T-helper 2 cell treated with Interferon-gamma antibody and Interleukin-4, amounts not matched to agents 100 ng/mL and 5 ng/mL, for 36 hours (primary cell): ENCODE results near the gene CORIN. TPM values are rescaled to one million over a fixed set of nuclear protein-coding genes. Genes with fewer than 3 reads are reported as not detected.

Experiments
- intact Hi-C: fragments of 100-400 bp; cut with micrococcal nuclease; formaldehyde crosslinking; loops from one replicate; pipeline ENCODE4 v1.15.1; 2023
- total RNA-seq: library from RNA; stranded (reverse); gene quantifications from 2 replicates; pipeline ENCODE4 v1.2.3, GENCODE V29; 2022

CORIN gene
- total RNA-seq, 1 donor from 2014 or later, result not detected

GRCh38 chr4:47646372-47646771, 191.5 kb downstream of the CORIN start:
- intact Hi-C loops, result no loop called here

- intact Hi-C loops, result no loop called here
These were observed 194.0 kb downstream of the CORIN start for GRCh38 chr4:47643845-47644244.

GRCh38 chr4:47642985-47643760, 194.7 kb downstream of the CORIN start:
- intact Hi-C loops, result no loop called here

- intact Hi-C loops, result no loop called here
These were observed 195.6 kb downstream of the CORIN start for GRCh38 chr4:47642191-47642830.

- intact Hi-C loops, result no loop called here
These were observed 196.1 kb downstream of the CORIN start for GRCh38 chr4:47641755-47642154.

GRCh38 chr4:47640911-47641310, 197.0 kb downstream of the CORIN start:
- intact Hi-C loops, result no loop called here

GRCh38 chr4:47639531-47639930, 198.3 kb downstream of the CORIN start:
- intact Hi-C loops, result no loop called here

GRCh38 chr4:47631161-47631560, 206.7 kb downstream of the CORIN start:
- intact Hi-C loops, result no loop called here

GRCh38 chr4:47624031-47624441, 213.8 kb downstream of the CORIN start:
- intact Hi-C loops, result no loop called here

- intact Hi-C loops, result no loop called here
These were observed 216.7 kb downstream of the CORIN start for GRCh38 chr4:47621181-47621580.

GRCh38 chr4:47619691-47620090, 218.2 kb downstream of the CORIN start:
- intact Hi-C loops, result no loop called here

GRCh38 chr4:47617607-47618006, 220.3 kb downstream of the CORIN start:
- intact Hi-C loops, result no loop called here

GRCh38 chr4:47615385-47615784, 222.5 kb downstream of the CORIN start:
- intact Hi-C loops, result no loop called here

GRCh38 chr4:47612116-47613023, 225.5 kb downstream of the CORIN start:
- intact Hi-C loops, result no loop called here

GRCh38 chr4:47606482-47606881, 231.4 kb downstream of the CORIN start:
- intact Hi-C loops, result no loop called here

- intact Hi-C loops, result no loop called here
These were observed 239.0 kb downstream of the CORIN start for GRCh38 chr4:47598896-47599295.

GRCh38 chr4:47598320-47598719, 239.5 kb downstream of the CORIN start:
- intact Hi-C loops, result no loop called here

- intact Hi-C loops, result no loop called here
These were observed 240.2 kb downstream of the CORIN start for GRCh38 chr4:47597696-47598095.

GRCh38 chr4:47590325-47590724, 247.5 kb downstream of the CORIN start:
- intact Hi-C loops, result no loop called here

- intact Hi-C loops, result no loop called here
These were observed 258.6 kb downstream of the CORIN start for GRCh38 chr4:47579235-47579634.

- intact Hi-C loops, result no loop called here
These were observed 259.9 kb downstream of the CORIN start for GRCh38 chr4:47577779-47578553.
